Ishikawa (cell line): ENCODE measurements around the gene BTBD16.

ENCODE experiments used
- CEBPB ChIP-seq: IDR thresholded peaks from 2 replicates; pipeline ENCODE4 v1.6.1; 2012
- CREB1 ChIP-seq: IDR thresholded peaks from 2 replicates; pipeline ENCODE4 v1.6.1; 2012; ENCODE audit warnings: low read depth
- EGR1 ChIP-seq: IDR thresholded peaks from 2 replicates; pipeline ENCODE4 v1.6.1; 2012
- EP300 ChIP-seq: IDR thresholded peaks from 2 replicates; pipeline ENCODE4 v1.6.1; 2012; ENCODE audit warnings: borderline replicate concordance
- FOXM1 ChIP-seq: IDR thresholded peaks from 2 replicates; pipeline ENCODE4 v1.6.1; 2012; ENCODE audit warnings: low read depth, borderline replicate concordance
- MAX ChIP-seq: IDR thresholded peaks from 2 replicates; pipeline ENCODE4 v1.6.1; 2012
- NFIC ChIP-seq: IDR thresholded peaks from 2 replicates; pipeline ENCODE4 v1.6.1; 2012
- RAD21 ChIP-seq: IDR thresholded peaks from 2 replicates; pipeline ENCODE4 v1.6.1; 2012; ENCODE audit warnings: low read depth
- REST ChIP-seq: IDR thresholded peaks from 2 replicates; pipeline ENCODE4 v1.6.1; 2012; ENCODE audit warnings: low read depth, mild to moderate bottlenecking
- TAF1 ChIP-seq: IDR thresholded peaks from 2 replicates; pipeline ENCODE4 v1.6.1; 2012; ENCODE audit warnings: low read depth, mild to moderate bottlenecking
- TCF12 ChIP-seq: IDR thresholded peaks from 2 replicates; pipeline ENCODE4 v1.6.1; 2012; ENCODE audit warnings: low read depth
- TEAD4 ChIP-seq: IDR thresholded peaks from 2 replicates; pipeline ENCODE4 v1.6.1; 2012
- USF1 ChIP-seq: IDR thresholded peaks from 2 replicates; pipeline ENCODE4 v1.6.1; 2012
- YY1 ChIP-seq: IDR thresholded peaks from 2 replicates; pipeline ENCODE4 v1.6.1; 2012; ENCODE audit warnings: low read depth
- ZBTB7A ChIP-seq: IDR thresholded peaks from 2 replicates; pipeline ENCODE4 v1.6.1; 2012; ENCODE audit warnings: low read depth

Gene BTBD16

GRCh38 chr10:122293961-122294380, 22.9 kb downstream of the BTBD16 start:
- no peak for TF ChIP-seq TCF12
- TF ChIP-seq CEBPB = no peak
- no peak for TF ChIP-seq EGR1
- TF ChIP-seq CREB1 = no peak
- no peak for TF ChIP-seq MAX
- TF ChIP-seq ZBTB7A = no peak
- no peak for TF ChIP-seq USF1
- no peak for TF ChIP-seq NFIC
- TF ChIP-seq RAD21 = no peak
- no peak for TF ChIP-seq TEAD4
- no peak for TF ChIP-seq REST
- no peak for TF ChIP-seq YY1
- TF ChIP-seq FOXM1 = no peak
- no peak; the same call in 1 of the 2 replicates for TF ChIP-seq EP300
- TF ChIP-seq TAF1 = no peak

GRCh38 chr10:122294511-122295450, 23.7 kb downstream of the BTBD16 start:
- TF ChIP-seq EP300 (no peak), RAD21 (no peak)

- no peak for TF ChIP-seq TCF12
Observed at GRCh38 chr10:122295451-122295809, 24.3 kb downstream of the BTBD16 start.

- no peak for TF ChIP-seq FOXM1
- TF ChIP-seq CREB1 = no peak
- no peak for TF ChIP-seq CEBPB
- TF ChIP-seq EP300 = no peak
- TF ChIP-seq TEAD4 = no peak
- TF ChIP-seq USF1 = no peak
- TF ChIP-seq REST = no peak
Observed at GRCh38 chr10:122296363-122297120, 25.4 kb downstream of the BTBD16 start.

GRCh38 chr10:122297583-122297982, 26.5 kb downstream of the BTBD16 start:
- TF ChIP-seq YY1 (no peak), EGR1 (no peak), MAX (no peak), USF1 (no peak), NFIC (no peak), EP300 (no peak), TAF1 (no peak), RAD21 (no peak), FOXM1 (no peak), TCF12 (no peak), ZBTB7A (no peak), CEBPB (no peak), TEAD4 (no peak)

GRCh38 chr10:122298206-122298597, 27.1 kb downstream of the BTBD16 start:
- TF ChIP-seq ZBTB7A (no peak), TEAD4 (no peak), RAD21 (no peak)
